ENCODE results near the gene CDC37.

DNA sequence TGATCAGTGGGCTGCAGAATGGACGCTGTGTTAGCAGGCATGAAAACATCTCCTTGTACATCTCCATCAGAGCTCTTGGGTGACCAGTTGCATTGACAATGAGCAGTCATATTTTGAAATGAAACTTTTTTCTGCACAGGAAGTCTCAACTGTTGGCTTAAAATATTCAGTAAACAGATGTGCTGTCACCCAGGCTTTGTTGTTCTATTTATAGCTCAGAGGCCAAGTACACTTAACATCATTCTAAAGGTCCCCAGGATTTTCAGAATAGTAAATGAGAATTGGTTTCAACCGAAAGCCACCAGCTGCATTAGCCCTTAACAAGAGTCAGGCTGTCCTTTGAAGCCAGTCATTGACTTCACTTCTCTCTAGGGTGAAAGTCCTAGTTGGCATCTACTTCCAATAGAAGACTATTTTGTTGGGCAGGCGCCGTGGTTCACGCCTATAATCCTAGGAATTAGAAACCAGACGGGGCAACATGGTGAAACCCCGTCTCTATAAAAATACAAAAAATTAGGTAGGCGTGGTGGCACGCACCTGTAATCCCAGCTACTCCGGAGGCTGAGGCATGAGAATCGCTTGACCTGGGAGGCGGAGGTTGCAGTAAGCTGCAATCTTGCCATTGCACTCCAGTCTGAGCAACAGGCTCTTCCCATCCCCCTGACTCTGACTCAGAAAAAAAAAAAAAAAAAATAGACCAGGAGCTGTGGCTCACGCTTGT lies 9.1 kb upstream of the CDC37 start:
- TF ChIP-seq POLR2AphosphoS5 (IDR thresholded peaks at IDR 0.05), result no peak
- TF ChIP-seq, protein P1, sequence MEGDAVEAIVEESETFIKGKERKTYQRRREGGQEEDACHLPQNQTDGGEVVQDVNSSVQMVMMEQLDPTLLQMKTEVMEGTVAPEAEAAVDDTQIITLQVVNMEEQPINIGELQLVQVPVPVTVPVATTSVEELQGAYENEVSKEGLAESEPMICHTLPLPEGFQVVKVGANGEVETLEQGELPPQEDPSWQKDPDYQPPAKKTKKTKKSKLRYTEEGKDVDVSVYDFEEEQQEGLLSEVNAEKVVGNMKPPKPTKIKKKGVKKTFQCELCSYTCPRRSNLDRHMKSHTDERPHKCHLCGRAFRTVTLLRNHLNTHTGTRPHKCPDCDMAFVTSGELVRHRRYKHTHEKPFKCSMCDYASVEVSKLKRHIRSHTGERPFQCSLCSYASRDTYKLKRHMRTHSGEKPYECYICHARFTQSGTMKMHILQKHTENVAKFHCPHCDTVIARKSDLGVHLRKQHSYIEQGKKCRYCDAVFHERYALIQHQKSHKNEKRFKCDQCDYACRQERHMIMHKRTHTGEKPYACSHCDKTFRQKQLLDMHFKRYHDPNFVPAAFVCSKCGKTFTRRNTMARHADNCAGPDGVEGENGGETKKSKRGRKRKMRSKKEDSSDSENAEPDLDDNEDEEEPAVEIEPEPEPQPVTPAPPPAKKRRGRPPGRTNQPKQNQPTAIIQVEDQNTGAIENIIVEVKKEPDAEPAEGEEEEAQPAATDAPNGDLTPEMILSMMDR (IDR thresholded peaks at IDR 0.05), result no peak
- no peak for TF ChIP-seq POLR2A (IDR thresholded peaks at IDR 0.05)

All from upper lobe of left lung (tissue), 4 donors.